GM10266 (cell line): ENCODE results near the gene MFSD6L.

Experiments used
- DNase-seq: peaks from one replicate; pipeline ENCODE4 v3.0.0; 2012; ENCODE audit errors: extremely low spot score
- TF ChIP-seq, protein P1 (sequence below): IDR thresholded peaks from 2 replicates; pipeline ENCODE4 v1.5.1; 2012; ENCODE audit warnings: mild to moderate bottlenecking, low read depth; ENCODE audit not compliant: control insufficient read depth, insufficient read depth; ENCODE audit errors: missing control alignments

Gene MFSD6L

DNA sequence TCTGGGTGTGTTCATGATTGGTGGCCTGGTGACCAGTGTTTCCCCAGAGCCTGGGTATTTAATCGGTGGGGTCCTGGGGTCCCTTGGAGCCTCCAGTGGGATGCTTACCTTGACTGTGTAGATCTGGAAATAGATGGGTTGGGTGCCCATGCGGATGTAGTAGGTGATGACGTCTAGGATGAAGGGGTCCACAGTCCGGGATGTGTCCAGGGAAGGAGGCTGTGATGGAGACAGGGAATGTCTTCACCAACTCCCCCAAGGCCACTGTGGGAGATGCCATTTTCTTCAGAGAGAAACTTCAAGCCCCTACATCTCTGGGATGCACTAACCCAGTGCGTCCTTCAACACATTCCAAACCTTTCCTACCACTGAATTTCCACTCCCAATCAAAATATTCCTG lies 24.1 kb upstream of the MFSD6L start:
- TF ChIP-seq, protein P1, sequence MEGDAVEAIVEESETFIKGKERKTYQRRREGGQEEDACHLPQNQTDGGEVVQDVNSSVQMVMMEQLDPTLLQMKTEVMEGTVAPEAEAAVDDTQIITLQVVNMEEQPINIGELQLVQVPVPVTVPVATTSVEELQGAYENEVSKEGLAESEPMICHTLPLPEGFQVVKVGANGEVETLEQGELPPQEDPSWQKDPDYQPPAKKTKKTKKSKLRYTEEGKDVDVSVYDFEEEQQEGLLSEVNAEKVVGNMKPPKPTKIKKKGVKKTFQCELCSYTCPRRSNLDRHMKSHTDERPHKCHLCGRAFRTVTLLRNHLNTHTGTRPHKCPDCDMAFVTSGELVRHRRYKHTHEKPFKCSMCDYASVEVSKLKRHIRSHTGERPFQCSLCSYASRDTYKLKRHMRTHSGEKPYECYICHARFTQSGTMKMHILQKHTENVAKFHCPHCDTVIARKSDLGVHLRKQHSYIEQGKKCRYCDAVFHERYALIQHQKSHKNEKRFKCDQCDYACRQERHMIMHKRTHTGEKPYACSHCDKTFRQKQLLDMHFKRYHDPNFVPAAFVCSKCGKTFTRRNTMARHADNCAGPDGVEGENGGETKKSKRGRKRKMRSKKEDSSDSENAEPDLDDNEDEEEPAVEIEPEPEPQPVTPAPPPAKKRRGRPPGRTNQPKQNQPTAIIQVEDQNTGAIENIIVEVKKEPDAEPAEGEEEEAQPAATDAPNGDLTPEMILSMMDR, result no peak
- no peak for DNase-seq

GRCh38 chr17:8822401-8823035 lies 23.4 kb upstream of the MFSD6L start:
- TF ChIP-seq, protein P1, result no peak
- no peak for DNase-seq

GRCh38 chr17:8821446-8822105 lies 22.4 kb upstream of the MFSD6L start:
- TF ChIP-seq, protein P1, result no peak
- DNase-seq, result no peak

GRCh38 chr17:8820311-8821010 lies 21.3 kb upstream of the MFSD6L start:
- TF ChIP-seq, protein P1, result no peak
- DNase-seq, result no peak

DNA sequence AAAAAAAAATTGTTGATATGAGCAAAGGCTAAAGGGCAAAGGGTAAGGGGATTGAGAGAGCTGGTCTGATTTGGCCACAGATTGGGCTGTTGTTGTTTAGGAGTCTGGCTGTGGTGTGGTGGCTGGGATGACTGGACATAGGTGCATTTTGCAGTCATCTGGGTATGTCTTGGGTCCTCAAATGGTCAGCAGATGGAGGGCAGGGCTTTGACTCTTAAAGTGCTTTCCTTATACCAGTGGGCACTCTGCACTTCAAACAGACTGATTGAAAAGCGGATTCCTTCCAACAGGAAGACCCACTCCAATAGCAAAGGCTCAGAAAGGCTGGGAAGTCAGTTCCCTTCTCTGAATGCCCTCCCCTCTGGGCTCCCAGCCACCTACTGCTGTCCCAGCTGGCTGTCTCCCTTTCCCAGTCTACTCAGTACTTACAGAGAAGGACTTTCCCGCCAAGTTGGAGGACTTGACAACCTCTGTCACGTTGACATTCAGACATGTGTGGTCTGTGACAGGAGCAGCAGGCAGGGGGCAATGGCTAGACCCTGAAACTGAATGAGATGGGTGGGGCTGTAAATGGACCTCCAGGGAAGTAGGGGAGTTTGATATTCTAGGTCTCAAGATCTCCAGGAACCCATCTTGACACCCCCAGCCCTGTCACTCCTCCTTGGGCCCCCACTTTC lies 19.6 kb upstream of the MFSD6L start:
- DNase-seq, result no peak
- TF ChIP-seq, protein P1, result no peak

GRCh38 chr17:8818047-8818446 lies 18.9 kb upstream of the MFSD6L start:
- TF ChIP-seq, protein P1, result no peak
- no peak for DNase-seq

DNA sequence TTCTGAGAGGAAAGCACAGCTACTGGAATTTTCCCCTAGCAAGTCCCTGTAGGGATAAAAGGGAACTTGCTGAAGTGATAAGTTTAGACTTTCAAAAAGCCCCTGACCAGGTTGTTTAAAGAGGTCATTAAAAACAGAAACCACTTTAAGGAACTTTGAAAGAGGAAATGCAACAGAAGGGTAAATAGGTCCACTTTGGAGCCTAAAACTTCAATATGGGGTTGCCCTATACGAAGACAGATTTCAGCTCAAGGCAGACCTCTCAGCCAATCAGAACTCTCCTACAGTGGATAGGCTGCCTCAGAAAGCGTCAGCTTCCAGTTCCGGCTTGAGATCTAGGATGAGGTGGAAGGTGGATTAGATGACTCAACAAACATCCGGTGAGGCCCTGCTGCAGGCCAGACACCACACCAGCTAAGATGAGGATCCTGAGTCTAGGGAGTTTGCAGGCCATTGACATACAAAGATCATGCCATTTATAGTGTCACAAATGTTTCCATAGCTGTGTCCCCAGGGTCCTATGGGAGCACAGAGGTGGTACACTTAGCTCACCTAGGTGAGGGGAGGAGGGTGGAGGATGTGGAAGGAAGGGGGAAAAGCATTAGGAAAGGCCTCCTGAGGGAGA lies 7.9 kb upstream of the MFSD6L start:
- TF ChIP-seq, protein P1, result no peak
- DNase-seq, result peak; percentile 92
